Keratinocyte (primary cell): ENCODE results near the gene ADRA2C. TPM values are rescaled to one million over a fixed set of nuclear protein-coding genes. Genes with fewer than 3 reads are reported as not detected.

Experiments
- DNase-seq: peaks from one replicate; pipeline ENCODE4 v3.0.0-alpha.2; 2011; ENCODE audit warnings: low read depth, missing footprints, low spot score
- FAIRE-seq: peaks from 2 replicates; lab custom pipeline; 2011; peaks lifted over from hg19 to GRCh38; lab: Jason Lieb, UNC
- H2AFZ ChIP-seq: 2 replicates; pipeline ENCODE4 v1.6.0; 2012; ENCODE audit warnings: low read length, control low read depth, inconsistent platforms; ENCODE audit not compliant: control insufficient read depth
- H3K27ac ChIP-seq: 2 replicates; pipeline ENCODE4 v1.5.1; 2011; ENCODE audit warnings: low read length; ENCODE audit not compliant: control insufficient read depth, insufficient read depth
- H3K27me3 ChIP-seq: 3 replicates; pipeline ENCODE4 v1.6.0; 2011; ENCODE audit warnings: low read length; ENCODE audit not compliant: control insufficient read depth, insufficient read depth; ENCODE audit errors: extremely low read depth
- H3K36me3 ChIP-seq, 2 experiments: 2 replicates in 1 of 2; 3 replicates in 1 of 2; pipeline ENCODE4 v1.5.1; 2011; ENCODE audit warnings: low read length in 2 of 2, mild to moderate bottlenecking in 1 of 2; ENCODE audit not compliant: control insufficient read depth in 2 of 2, insufficient read depth in 2 of 2; ENCODE audit errors: extremely low read depth in 1 of 2
- H3K4me1 ChIP-seq: 3 replicates; pipeline ENCODE4 v1.5.1; 2011; ENCODE audit warnings: low read length; ENCODE audit not compliant: control insufficient read depth, insufficient read depth; ENCODE audit errors: extremely low read depth
- H3K4me2 ChIP-seq: 3 replicates; pipeline ENCODE4 v1.6.0; 2011; ENCODE audit warnings: low read depth, low read length; ENCODE audit not compliant: control insufficient read depth, insufficient read depth; ENCODE audit errors: extremely low read depth
- H3K4me3 ChIP-seq, 3 experiments: fragments of 200-600 bp in 1 of 3; sonication (generic) in 1 of 3; 2 replicates in 2 of 3; 3 replicates in 1 of 3; pipeline ENCODE4 v1.5.1; 2011 to 2016; ENCODE audit warnings: low read length in 3 of 3, mild to moderate bottlenecking in 3 of 3, control low read depth in 2 of 3, inconsistent platforms in 1 of 3, low read depth in 1 of 3, mixed read lengths in 1 of 3, mixed run types in 1 of 3, moderate library complexity in 1 of 3; ENCODE audit not compliant: control insufficient read depth in 2 of 3, insufficient read depth in 2 of 3; ENCODE audit errors: extremely low read depth in 1 of 3
- H3K79me2 ChIP-seq: 2 replicates; pipeline ENCODE4 v1.6.0; 2012; ENCODE audit warnings: low read length; ENCODE audit not compliant: control insufficient read depth, insufficient read depth
- H3K9ac ChIP-seq: 3 replicates; pipeline ENCODE4 v1.6.0; 2011; ENCODE audit warnings: low read length; ENCODE audit not compliant: control insufficient read depth, insufficient read depth; ENCODE audit errors: extremely low read depth
- H3K9me1 ChIP-seq: 3 replicates; pipeline ENCODE4 v1.6.0; 2011; ENCODE audit warnings: low read length; ENCODE audit not compliant: control insufficient read depth, insufficient read depth; ENCODE audit errors: extremely low read depth
- H3K9me3 ChIP-seq: 2 replicates; pipeline ENCODE4 v1.5.1; 2012; ENCODE audit warnings: low read depth, low read length; ENCODE audit not compliant: control insufficient read depth
- H4K20me1 ChIP-seq: 3 replicates; pipeline ENCODE4 v1.6.0; 2011; ENCODE audit warnings: low read length; ENCODE audit not compliant: control insufficient read depth, insufficient read depth; ENCODE audit errors: extremely low read depth
- EZH2 ChIP-seq: IDR thresholded peaks from one replicate; pipeline ENCODE4 v1.6.1; 2012; ENCODE audit warnings: inconsistent platforms, mild to moderate bottlenecking, low read length, moderate library complexity
- dilution Hi-C: fragments of 300-500 bp; cut with MboI; formaldehyde crosslinking; loops from one replicate; pipeline ENCODE4 v1.7.0; 2020; ENCODE audit warnings: low sequenced_read_pairs; ENCODE audit not compliant: extremely low pct_ligation_motif_present
- polyA plus RNA-seq, 5 experiments: library from polyadenylated mRNA; depleted of rRNA in 3 of 5; stranded (reverse) in 3 of 5; stranded (forward) in 1 of 5; unstranded in 1 of 5; fragments of >200 nt; gene quantifications; 1 replicate in 1 of 5; 2 replicates in 3 of 5; 3 replicates in 1 of 5; pipeline versions ENCODE4 v1.2.1 to v1.2.3, GENCODE V29; 2011 to 2012; ENCODE audit warnings: missing spikeins in 2 of 5, low read depth in 1 of 5, low replicate concordance in 1 of 5
- TF ChIP-seq, protein P1 (sequence below), 3 experiments: IDR thresholded peaks in 1 of 3; conservative IDR thresholded peaks in 1 of 3; optimal IDR thresholded peaks in 1 of 3; 2 replicates in 2 of 3; 3 replicates in 1 of 3; pipeline versions ENCODE3 to v1.5.1; 2011; ENCODE audit warnings: low read length in 3 of 3, mild to moderate bottlenecking in 3 of 3, moderate library complexity in 2 of 3, control low read depth in 1 of 3, inconsistent platforms in 1 of 3; ENCODE audit not compliant: insufficient read depth in 2 of 3; ENCODE audit errors: extremely low read depth in 1 of 3

Gene ADRA2C
- polyA plus RNA-seq, 1 donor (not counting 4 experiments of a cell fraction or from before 2014, with no cell fraction given) = 0.05 TPM

DNA sequence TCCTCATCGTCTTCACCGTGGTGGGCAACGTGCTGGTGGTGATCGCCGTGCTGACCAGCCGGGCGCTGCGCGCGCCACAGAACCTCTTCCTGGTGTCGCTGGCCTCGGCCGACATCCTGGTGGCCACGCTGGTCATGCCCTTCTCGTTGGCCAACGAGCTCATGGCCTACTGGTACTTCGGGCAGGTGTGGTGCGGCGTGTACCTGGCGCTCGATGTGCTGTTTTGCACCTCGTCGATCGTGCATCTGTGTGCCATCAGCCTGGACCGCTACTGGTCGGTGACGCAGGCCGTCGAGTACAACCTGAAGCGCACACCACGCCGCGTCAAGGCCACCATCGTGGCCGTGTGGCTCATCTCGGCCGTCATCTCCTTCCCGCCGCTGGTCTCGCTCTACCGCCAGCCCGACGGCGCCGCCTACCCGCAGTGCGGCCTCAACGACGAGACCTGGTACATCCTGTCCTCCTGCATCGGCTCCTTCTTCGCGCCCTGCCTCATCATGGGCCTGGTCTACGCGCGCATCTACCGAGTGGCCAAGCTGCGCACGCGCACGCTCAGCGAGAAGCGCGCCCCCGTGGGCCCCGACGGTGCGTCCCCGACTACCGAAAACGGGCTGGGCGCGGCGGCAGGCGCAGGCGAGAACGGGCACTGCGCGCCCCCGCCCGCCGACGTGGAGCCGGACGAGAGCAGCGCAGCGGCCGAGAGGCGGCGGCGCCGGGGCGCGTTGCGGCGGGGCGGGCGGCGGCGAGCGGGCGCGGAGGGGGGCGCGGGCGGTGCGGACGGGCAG lies 792 bp downstream of the ADRA2C start:
- dilution Hi-C loops = no loop called here
- H4K20me1 ChIP-seq = no peaks in the 10 kb centered on the region
- H3K9me3 ChIP-seq = peaks cover 5% of the 10 kb centered on the region
- H3K4me3 ChIP-seq = no peak overlapping the region
- no peak overlapping the region for H3K4me2 ChIP-seq
- no peak overlapping the region for H3K9ac ChIP-seq
- DNase-seq (no peak), FAIRE-seq (no peak)
- H3K9me1 ChIP-seq = no peaks in the 10 kb centered on the region
- H3K4me1 ChIP-seq = no peaks in the 10 kb centered on the region
- peaks cover 49% of the 10 kb centered on the region for H3K27me3 ChIP-seq
- H3K27ac ChIP-seq = no peak overlapping the region
- no peak overlapping the region for H2AFZ ChIP-seq
- no peaks in the 10 kb centered on the region for H3K36me3 ChIP-seq
- H3K79me2 ChIP-seq = no peaks in the 10 kb centered on the region
- TF ChIP-seq, protein P1, sequence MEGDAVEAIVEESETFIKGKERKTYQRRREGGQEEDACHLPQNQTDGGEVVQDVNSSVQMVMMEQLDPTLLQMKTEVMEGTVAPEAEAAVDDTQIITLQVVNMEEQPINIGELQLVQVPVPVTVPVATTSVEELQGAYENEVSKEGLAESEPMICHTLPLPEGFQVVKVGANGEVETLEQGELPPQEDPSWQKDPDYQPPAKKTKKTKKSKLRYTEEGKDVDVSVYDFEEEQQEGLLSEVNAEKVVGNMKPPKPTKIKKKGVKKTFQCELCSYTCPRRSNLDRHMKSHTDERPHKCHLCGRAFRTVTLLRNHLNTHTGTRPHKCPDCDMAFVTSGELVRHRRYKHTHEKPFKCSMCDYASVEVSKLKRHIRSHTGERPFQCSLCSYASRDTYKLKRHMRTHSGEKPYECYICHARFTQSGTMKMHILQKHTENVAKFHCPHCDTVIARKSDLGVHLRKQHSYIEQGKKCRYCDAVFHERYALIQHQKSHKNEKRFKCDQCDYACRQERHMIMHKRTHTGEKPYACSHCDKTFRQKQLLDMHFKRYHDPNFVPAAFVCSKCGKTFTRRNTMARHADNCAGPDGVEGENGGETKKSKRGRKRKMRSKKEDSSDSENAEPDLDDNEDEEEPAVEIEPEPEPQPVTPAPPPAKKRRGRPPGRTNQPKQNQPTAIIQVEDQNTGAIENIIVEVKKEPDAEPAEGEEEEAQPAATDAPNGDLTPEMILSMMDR (optimal IDR thresholded peaks at IDR 0.05 in 1 of 3, IDR thresholded peaks at IDR 0.05 in 1 of 3, conservative IDR thresholded peaks at IDR 0.05 in 1 of 3; ENCODE audit: extremely low read depth in 1 of 3, insufficient read depth in 2 of 3, low read length in 3 of 3) = no peak
- TF ChIP-seq EZH2 = peak; percentile 90

DNA sequence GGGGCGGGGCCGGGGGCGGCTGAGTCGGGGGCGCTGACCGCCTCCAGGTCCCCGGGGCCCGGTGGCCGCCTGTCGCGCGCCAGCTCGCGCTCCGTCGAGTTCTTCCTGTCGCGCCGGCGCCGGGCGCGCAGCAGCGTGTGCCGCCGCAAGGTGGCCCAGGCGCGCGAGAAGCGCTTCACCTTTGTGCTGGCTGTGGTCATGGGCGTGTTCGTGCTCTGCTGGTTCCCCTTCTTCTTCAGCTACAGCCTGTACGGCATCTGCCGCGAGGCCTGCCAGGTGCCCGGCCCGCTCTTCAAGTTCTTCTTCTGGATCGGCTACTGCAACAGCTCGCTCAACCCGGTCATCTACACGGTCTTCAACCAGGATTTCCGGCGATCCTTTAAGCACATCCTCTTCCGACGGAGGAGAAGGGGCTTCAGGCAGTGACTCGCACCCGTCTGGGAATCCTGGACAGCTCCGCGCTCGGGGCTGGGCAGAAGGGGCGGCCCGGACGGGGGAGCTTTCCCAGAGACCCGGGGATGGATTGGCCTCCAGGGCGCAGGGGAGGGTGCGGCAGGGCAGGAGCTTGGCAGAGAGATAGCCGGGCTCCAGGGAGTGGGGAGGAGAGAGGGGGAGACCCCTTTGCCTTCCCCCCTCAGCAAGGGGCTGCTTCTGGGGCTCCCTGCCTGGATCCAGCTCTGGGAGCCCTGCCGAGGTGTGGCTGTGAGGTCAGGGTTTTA lies 1.5 kb downstream of the ADRA2C start:
- no peaks in the 10 kb centered on the region for H3K36me3 ChIP-seq
- H3K4me2 ChIP-seq = no peak overlapping the region
- no peak overlapping the region for H3K9ac ChIP-seq
- H3K27me3 ChIP-seq = peaks cover 54% of the 10 kb centered on the region
- H3K9me1 ChIP-seq = no peaks in the 10 kb centered on the region
- H2AFZ ChIP-seq = no peak overlapping the region
- H3K4me1 ChIP-seq = no peaks in the 10 kb centered on the region
- TF ChIP-seq, protein P1 (optimal IDR thresholded peaks at IDR 0.05 in 1 of 3, IDR thresholded peaks at IDR 0.05 in 1 of 3, conservative IDR thresholded peaks at IDR 0.05 in 1 of 3; ENCODE audit: extremely low read depth in 1 of 3, insufficient read depth in 2 of 3, low read length in 3 of 3) = peak in 1 of 3 experiments; percentile 41
- no peak for TF ChIP-seq EZH2
- dilution Hi-C loops = no loop called here
- no peak overlapping the region for H3K27ac ChIP-seq
- H4K20me1 ChIP-seq = no peaks in the 10 kb centered on the region
- DNase-seq (no peak), FAIRE-seq (no peak)
- H3K9me3 ChIP-seq = peaks cover 5% of the 10 kb centered on the region
- H3K79me2 ChIP-seq = no peaks in the 10 kb centered on the region
- no peak overlapping the region for H3K4me3 ChIP-seq
